B cell (primary cell): ENCODE measurements around the gene CDC14A. TPM values are rescaled to one million over a fixed set of nuclear protein-coding genes. Genes with fewer than 3 reads are reported as not detected.

ENCODE experiments used
- ATAC-seq: fragments of 200-7000 bp; cut with Tn5 transposase; one replicate; pipeline ENCODE4 v1.10.0; 2021; ENCODE audit warnings: low read depth, mild to moderate bottlenecking, moderate number of reproducible peaks, moderate library complexity
- CTCF ChIA-PET: fragments of 350-600 bp; sonication (Branson Sonifier 250); formaldehyde crosslinking; loops from one replicate; lab custom pipeline; 2021; ENCODE audit warnings: antibody characterized with exemption, inconsistent platforms; lab: Charles Lee
- POLR2A ChIA-PET: fragments of 350-600 bp; sonication (Branson Sonifier 250); formaldehyde crosslinking; loops from one replicate; lab custom pipeline; 2021; ENCODE audit warnings: antibody characterized with exemption; lab: Charles Lee
- DNase-seq: peaks from one replicate; pipeline ENCODE4 v3.0.0; 2013
- H2AFZ ChIP-seq: 2 replicates; pipeline ENCODE4 v1.6.1; 2012; ENCODE audit warnings: mild to moderate bottlenecking, low read depth, low read length; ENCODE audit not compliant: insufficient read depth, poor library complexity, severe bottlenecking
- H3K27ac ChIP-seq, 2 donors: 1 replicate in 1 of 2; 2 replicates in 1 of 2; pipeline ENCODE4 v1.5.1; 2012 to 2013; ENCODE audit warnings: low read length in 2 of 2, mild to moderate bottlenecking in 2 of 2, moderate library complexity in 1 of 2
- H3K27me3 ChIP-seq, 4 experiments: fragments of 200-600 bp in 1 of 4; sonication (generic) in 1 of 4; replicated peaks in 1 of 4; 1 replicate in 2 of 4; 2 replicates in 2 of 4; pipeline versions ENCODE4 v1.6.1 to v1.7.0; 2013 to 2016; ENCODE audit warnings: low read length in 3 of 4, mild to moderate bottlenecking in 2 of 4, mixed read lengths in 1 of 4, moderate library complexity in 1 of 4; ENCODE audit not compliant: insufficient read depth in 4 of 4, control insufficient read depth in 3 of 4; ENCODE audit errors: control extremely low read depth in 1 of 4
- H3K36me3 ChIP-seq, 2 experiments: replicated peaks in 1 of 2; 1 replicate in 1 of 2; 2 replicates in 1 of 2; pipeline versions ENCODE4 v1.6.1 to v1.7.1; 2013; ENCODE audit warnings: low read length in 1 of 2; ENCODE audit not compliant: insufficient read depth in 2 of 2, control insufficient read depth in 1 of 2; ENCODE audit errors: control extremely low read depth in 1 of 2, extremely low read depth in 1 of 2
- H3K4me1 ChIP-seq, 2 donors: fragments of 200-600 bp in 1 of 2; sonication (generic) in 1 of 2; 1 replicate in 1 of 2; 2 replicates in 1 of 2; pipeline versions ENCODE4 v1.5.1 to v1.6.1; 2013 to 2017; ENCODE audit warnings: low read length in 2 of 2; ENCODE audit not compliant: control insufficient read depth in 2 of 2, insufficient read depth in 2 of 2
- H3K4me2 ChIP-seq: replicated peaks from 2 replicates; pipeline ENCODE3; 2012; ENCODE audit warnings: mild to moderate bottlenecking, low read depth, low read length; ENCODE audit not compliant: poor library complexity, severe bottlenecking
- H3K4me3 ChIP-seq, 5 experiments: fragments of 200-600 bp in 1 of 5; sonication (generic) in 1 of 5; 1 replicate in 3 of 5; 2 replicates in 2 of 5; pipeline versions ENCODE4 v1.5.1 to v1.7.0; 2011 to 2016; ENCODE audit warnings: low read length in 4 of 5, mild to moderate bottlenecking in 4 of 5, low read depth in 2 of 5, control low read depth in 1 of 5, moderate library complexity in 1 of 5; ENCODE audit not compliant: insufficient read depth in 1 of 5; ENCODE audit errors: control extremely low read depth in 1 of 5, extremely low read depth in 1 of 5
- H3K79me2 ChIP-seq: fragments of 200-600 bp; sonication (generic); one replicate; pipeline ENCODE4 v1.6.0; 2016; ENCODE audit warnings: low read length; ENCODE audit not compliant: control insufficient read depth, insufficient read depth
- H3K9ac ChIP-seq: fragments of 200-600 bp; sonication (generic); 2 replicates; pipeline ENCODE4 v1.6.1; 2017; ENCODE audit warnings: mild to moderate bottlenecking, low read length, moderate library complexity
- H3K9me3 ChIP-seq, 3 donors: one replicate each; pipeline versions ENCODE4 v1.6.1 to v1.7.1; 2013; ENCODE audit warnings: low read length in 2 of 3; ENCODE audit not compliant: control insufficient read depth in 2 of 3, insufficient read depth in 1 of 3; ENCODE audit errors: control extremely low read depth in 1 of 3
- H4K20me1 ChIP-seq: 2 replicates; pipeline ENCODE4 v1.6.0; 2012; ENCODE audit warnings: mild to moderate bottlenecking, low read length; ENCODE audit not compliant: insufficient read depth, control insufficient read depth, poor library complexity, severe bottlenecking
- H3K27ac Mint-ChIP-seq: one replicate; pipeline ENCODE4 v1.8.0; 2021; ENCODE audit warnings: mixed read lengths
- H3K27me3 Mint-ChIP-seq: one replicate; pipeline ENCODE4 v1.8.0; 2021; ENCODE audit warnings: mixed read lengths
- H3K4me1 Mint-ChIP-seq: one replicate; pipeline ENCODE4 v1.8.0; 2021; ENCODE audit warnings: mixed read lengths
- H3K4me3 Mint-ChIP-seq: one replicate; pipeline ENCODE4 v1.8.0; 2021; ENCODE audit warnings: mixed read lengths
- H3K9me3 Mint-ChIP-seq: one replicate; pipeline ENCODE4 v1.8.0; 2022; ENCODE audit warnings: mixed read lengths; ENCODE audit not compliant: insufficient read depth
- CTCF ChIP-seq: fragments of 200-600 bp; IDR thresholded peaks from one replicate; pipeline ENCODE4 v1.8.0; 2022; ENCODE audit warnings: antibody characterized with exemption, mild to moderate bottlenecking
- EZH2 ChIP-seq: IDR thresholded peaks from 2 replicates; pipeline ENCODE4 v1.6.1; 2012; ENCODE audit warnings: borderline replicate concordance, low read depth, mild to moderate bottlenecking, moderate library complexity, low read length; ENCODE audit not compliant: insufficient read depth, poor library complexity, severe bottlenecking
- WGBS: methylation state at CpG from one replicate; pipeline ENCODE4 v1.1.5; 2013; ENCODE audit warnings: missing lambda C conversion rate; ENCODE audit not compliant: insufficient coverage; 5-methylcytosine and 5-hydroxymethylcytosine counted together
- intact Hi-C: fragments of 100-400 bp; cut with micrococcal nuclease; formaldehyde crosslinking; loops from one replicate; pipeline ENCODE4 v1.10.0; 2022
- polyA plus RNA-seq: library from polyadenylated mRNA; depleted of rRNA; stranded (reverse); fragments of >200 nt; gene quantifications from 2 replicates; pipeline ENCODE4 v1.2.3, GENCODE V29; 2012
- total RNA-seq, 2 donors: library from RNA; stranded (reverse); fragments of 120-200 nt in 1 of 2; gene quantifications; 1 replicate in 1 of 2; 2 replicates in 1 of 2; pipeline versions ENCODE4 v1.2.3 to v1.2.4, GENCODE V29; 2013 to 2022

The CDC14A gene
- total and polyA plus RNA-seq, 2 donors (not counting 1 experiment from before 2014, with no cell fraction given): 6.1 to 41.7 TPM

- Histone ChIP-seq H3K4me2 (no peak overlapping the region), H3K27ac (no peak overlapping the region), H3K27me3 (no peaks in the 10 kb centered on the region), H3K4me3 (no peak overlapping the region), H3K9ac (no peak overlapping the region), H4K20me1 (no peaks in the 10 kb centered on the region), H3K4me1 (no peaks in the 10 kb centered on the region), H3K79me2 (no peaks in the 10 kb centered on the region), H3K9me3 (no peaks in the 10 kb centered on the region), H3K36me3 (peaks cover 0 to 8% of the 10 kb centered on the region in 2 experiments), H2AFZ (no peak overlapping the region)
- no peak overlapping the region for H3K4me3 Mint-ChIP-seq
- H3K4me1 Mint-ChIP-seq: no peaks in the 10 kb centered on the region
- ATAC-seq: no peak
- ChIA-PET POLR2A (no interaction called here), CTCF (no interaction called here)
- no peaks in the 10 kb centered on the region for H3K27me3 Mint-ChIP-seq
- no peak for DNase-seq
- H3K9me3 Mint-ChIP-seq: no peaks in the 10 kb centered on the region
- intact Hi-C loops: no loop called here
- no peak for TF ChIP-seq EZH2
- no peak for TF ChIP-seq CTCF
- H3K27ac Mint-ChIP-seq: no peak overlapping the region
These were observed 122.5 kb downstream of the CDC14A start for GRCh38 chr1:100474834-100475233.

GRCh38 chr1:100476735-100477290 is 124.5 kb downstream of the CDC14A start:
- 85% methylated on average over 2 of the region's 4 CpGs for WGBS
- Histone ChIP-seq H3K27me3 (no peaks in the 10 kb centered on the region), H3K9me3 (no peaks in the 10 kb centered on the region), H3K36me3 (peaks cover 0 to 11% of the 10 kb centered on the region in 2 experiments), H3K4me3 (no peak overlapping the region), H2AFZ (no peak overlapping the region), H3K4me1 (no peaks in the 10 kb centered on the region), H3K27ac (no peak overlapping the region), H3K9ac (no peak overlapping the region), H3K79me2 (no peaks in the 10 kb centered on the region), H3K4me2 (no peak overlapping the region), H4K20me1 (no peaks in the 10 kb centered on the region)
- Mint-ChIP-seq H3K4me1 (no peaks in the 10 kb centered on the region), H3K27ac (no peak overlapping the region), H3K9me3 (peaks cover under 1% of the 10 kb centered on the region), H3K4me3 (no peak overlapping the region), H3K27me3 (no peaks in the 10 kb centered on the region)
- intact Hi-C loops: no loop called here
- ChIA-PET POLR2A (no interaction called here), CTCF (no interaction called here)
- DNase-seq: no peak
- TF ChIP-seq EZH2: no peak
- ATAC-seq: no peak
